DMS53 treated with DMSO at 0.1 percent for 48 hours (cell line): ENCODE measurements around the gene KCNA2.
A peak's percentile ranks its signal among the peaks of the same experiment; 100 is the strongest.

Experiments
- DNase-seq: peaks from one replicate; lab custom pipeline; 2025; ENCODE audit not compliant: unreplicated experiment; lab: John Stamatoyannopoulos, UW

KCNA2 gene

DNA sequence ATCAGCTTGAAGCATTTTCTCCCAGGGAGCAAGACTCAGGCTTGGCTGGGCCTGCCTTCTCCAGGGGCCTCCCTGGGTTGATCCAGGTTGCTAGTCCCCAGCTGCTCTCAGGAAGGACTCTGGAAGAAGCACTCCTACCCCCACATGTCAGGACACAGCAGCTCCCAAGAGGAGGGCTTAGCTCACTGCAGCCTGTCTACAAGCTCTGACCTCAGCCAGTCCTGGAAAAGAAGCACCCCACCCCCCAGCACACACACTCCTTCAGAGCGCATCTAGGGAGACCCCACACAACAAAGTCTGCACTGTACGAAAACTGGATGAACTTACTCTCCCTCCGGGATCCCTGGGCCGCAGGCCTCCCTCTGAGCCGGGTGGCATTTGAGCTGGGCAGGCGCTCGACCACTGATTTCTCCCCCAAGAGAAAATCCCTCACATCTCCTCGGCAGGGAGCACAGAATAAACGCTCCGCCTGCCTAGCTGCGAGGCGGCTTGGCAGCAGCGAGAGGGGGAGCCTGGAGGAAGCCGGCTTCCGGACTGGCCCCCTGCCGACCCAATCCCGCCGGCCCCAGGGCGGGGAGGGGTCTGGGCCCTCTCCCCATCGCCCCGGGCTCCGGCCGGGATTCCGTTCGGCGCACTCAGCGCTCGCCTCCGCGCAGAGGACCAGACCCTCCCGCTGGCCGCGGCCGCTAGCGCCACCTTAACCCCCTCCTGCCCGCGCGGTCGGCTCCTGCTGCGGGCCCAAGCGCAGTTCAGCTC is at the start of gene KCNA2:
Gene KCNA2, minus strand, starts transcription at position 458 of the 756 bp plus-strand sequence. CDS start 1,576 bp downstream, outside the sequence.
- DNase-seq = peak; percentile 40

DNA sequence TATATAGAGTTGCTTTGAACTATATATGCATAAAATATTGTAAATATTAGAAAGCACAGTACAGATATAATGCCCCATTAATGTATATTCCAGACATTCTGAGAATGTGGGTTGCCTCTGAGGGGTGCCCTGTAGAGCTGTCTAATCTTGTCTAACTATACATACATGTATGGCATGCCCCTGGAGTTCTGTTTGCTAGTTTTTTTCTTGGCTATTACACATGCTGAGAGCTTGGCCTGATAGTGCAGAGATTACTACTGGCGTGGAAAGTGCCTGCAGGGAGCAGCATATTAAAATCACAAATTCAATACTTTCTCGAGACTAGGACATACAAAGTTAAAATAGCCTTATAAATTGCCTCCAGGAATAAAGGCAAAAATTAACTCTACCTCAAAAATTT is 44.5 kb upstream of the KCNA2 start:
- DNase-seq = no peak

DNA sequence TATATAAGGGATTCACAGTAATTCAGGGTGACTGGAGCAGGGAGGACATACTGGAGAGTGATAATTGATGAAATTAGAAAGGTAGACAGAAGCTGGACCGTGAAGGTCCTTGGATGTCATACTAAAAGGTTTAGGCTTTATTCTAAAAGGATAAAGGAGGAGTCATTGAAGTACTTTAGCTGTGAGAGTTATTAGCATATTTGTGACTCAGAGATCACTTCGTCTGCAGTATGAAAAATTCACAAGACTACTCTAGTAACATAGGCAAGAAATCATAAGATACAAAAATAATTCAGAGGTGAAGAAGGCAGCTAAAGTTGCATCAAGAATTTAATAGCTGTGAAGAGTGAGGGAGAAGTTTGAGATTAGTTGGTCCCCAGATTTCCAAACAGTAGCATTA is 42.3 kb upstream of the KCNA2 start:
- no peak for DNase-seq

DNA sequence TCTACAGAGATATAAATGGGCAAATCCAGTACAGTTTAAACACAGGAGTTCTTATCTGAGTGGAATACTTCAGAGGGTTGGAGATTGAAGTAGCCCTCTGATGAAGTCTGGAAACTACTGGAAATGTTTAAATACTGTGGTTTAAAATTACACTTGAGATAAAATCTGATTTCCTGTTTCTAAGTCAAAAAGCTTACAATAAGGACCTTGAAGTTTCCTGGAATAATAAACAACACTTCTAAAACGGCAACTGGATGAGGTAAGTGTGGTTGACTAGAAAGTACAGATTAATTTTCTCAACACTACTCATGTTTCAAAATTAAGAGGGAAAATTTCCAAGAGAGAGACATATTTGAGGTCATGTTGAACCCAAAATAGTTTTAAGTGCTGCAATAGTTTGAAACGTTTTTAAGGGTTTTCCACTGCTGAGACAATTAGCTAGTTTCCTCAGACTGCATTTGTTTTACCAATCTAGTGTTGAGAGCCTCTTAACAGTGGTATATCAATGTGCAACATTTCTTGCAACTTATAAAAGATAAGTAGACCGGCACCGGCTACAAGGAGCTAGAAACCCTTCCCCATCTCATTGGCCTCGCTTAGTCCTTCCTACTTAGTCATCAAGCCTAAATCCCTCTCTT is 41.2 kb upstream of the KCNA2 start:
- no peak for DNase-seq

DNA sequence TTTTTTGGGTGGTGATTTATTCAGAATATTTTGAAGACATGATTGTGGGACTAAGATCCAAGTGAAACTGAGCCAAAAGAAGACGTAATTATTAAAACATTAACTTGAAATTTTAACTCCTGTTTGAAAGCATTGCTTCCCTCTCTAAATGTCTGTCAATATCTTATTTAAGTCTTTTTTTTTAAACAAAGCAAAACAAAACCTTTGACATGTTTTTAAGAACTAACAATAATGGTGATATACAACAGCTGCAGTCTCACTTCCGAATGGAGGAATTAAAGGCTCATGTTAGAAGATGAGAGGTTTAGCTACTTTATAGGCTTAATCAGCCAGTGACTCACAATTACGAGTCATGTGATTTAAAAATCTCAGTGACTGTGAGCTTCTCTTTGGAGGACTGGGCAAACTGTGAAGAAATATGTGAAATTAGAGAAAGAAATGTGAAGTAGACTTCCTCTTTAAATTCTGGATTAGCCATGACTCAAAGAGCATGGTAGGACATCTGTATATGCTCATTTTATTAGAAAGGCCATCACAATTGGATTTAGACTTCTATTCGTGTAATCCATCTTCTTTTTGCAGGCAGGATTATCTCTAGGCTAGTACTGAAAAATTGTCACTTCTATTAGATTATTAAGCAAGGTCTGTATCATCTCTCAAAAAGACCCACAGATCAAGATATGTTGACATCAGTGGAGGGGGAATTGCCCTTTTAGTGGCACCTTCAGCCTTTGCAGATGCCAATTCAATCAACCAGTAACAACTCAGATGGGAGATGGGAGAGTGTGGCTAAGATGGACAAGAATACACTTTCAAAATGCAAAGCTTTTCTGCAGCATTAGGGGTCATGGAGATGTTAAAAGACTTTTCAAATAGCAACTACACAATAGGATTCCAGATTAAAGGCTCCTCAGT is 39.9 kb upstream of the KCNA2 start:
- no peak for DNase-seq

DNA sequence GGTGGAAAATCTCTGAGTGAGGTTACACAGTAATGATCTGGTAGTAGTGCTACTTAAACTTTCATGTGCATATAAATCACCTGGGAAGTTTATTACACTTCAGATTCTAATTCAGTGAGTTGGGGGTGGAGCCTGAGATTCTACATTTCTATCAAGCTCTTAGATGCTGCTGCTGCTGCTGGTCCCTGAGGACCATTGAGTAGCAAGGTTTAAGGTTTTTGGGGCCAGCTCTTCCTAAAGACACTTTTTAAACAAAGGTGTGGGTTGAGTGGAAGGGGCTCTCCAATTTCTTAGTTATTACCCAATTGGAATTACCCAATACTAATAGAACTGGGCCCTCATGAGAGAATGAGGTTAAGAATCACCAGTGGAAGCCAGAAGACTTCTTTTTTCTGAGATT is 39.1 kb upstream of the KCNA2 start:
- no peak for DNase-seq

DNA sequence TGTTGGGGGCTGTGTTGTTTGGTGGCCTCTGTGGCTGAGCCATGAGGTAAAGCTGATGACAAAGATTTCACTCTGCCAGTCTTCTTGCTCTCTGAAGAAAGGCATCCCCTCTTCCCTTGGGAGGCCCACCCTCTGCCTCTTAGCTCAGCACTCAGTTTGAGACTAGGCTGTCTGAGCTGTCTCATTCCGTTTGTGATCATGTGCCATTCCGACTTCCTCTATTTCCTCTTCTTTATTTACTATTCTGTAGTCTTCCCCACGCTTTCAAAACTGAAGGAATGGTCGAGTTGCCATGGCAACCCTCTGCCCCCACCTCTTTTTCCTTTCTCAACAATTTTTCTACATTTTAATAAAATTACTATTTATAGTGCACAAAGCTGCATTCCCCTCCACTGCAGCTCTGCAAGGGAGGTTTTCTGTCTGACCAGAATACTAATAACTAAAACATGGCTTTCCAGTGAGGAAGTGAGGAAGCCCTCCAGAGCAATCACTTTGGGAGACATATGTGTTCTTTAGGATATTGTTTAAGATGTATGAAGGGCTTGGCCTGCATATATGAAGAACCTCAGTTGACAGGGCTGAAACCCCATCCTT is 37.8 kb upstream of the KCNA2 start:
- DNase-seq = no peak

DNA sequence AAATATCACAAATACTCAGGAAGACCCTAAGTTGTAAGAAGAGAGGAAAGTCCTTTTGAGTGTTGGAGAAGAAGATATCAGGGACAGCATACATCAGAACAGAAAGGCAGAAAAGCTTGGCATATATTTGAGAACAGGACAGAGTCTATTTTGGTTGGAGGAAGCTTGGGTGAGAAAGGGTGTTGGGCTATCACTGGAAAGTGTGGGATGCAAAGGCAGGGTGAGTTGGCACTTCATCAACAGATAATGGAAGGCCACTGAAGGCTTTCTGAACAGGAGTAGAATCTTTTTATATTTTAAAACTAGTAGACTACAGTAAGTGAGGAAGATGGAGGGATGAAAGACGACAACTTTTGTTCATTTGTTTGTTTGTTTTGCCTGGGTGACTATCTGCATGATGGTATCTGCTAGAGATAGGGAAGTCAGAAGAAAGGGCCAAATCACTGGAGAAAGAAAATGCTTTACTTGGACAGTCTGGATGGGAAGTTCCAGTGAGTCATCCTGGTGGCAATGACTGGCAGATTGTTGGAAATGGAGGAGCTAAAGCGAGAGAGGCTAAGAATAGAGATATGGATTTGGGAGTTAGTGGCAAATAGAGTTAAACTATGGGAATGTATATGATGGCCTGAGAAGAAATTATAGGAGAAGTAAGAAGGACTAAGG is 33.7 kb upstream of the KCNA2 start:
- DNase-seq = no peak

DNA sequence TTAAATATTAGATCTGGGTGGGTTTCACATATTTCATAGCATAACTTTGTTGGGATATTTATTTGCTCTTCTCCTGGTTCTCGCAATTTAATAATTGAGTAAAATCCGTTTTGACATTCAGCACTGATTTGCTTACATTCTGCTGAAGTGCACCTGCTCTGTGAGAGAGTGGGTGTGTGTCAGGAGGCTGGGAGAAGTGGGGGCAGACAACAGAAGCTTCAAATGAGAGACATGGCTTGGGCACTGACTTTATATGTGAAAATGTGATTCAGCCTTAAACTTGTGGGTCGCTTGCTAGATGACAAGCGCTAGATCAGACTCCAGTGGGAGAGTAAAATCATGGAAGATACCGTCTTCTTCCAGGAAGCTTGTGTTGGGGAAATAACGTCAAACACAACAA is 32.4 kb upstream of the KCNA2 start:
- DNase-seq = no peak

DNA sequence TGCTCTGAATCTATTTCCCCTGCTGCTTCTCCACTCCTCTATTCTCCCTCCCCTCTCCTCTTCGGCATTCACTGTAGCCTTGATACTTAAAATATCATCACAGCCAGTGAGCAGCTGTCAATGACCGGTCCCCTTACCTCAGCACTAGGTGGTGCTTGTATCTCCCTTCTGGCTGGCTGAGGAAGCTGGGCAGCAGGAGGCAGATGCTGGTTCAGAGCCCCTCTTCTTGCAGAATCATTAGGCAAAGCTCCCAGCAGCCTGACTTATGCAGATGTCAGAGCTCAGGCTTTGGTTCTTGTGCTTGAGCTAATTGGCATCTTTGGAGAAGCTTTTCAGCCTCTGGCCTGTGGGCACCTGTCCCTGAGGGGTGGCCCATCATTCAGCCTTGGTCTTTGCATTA is 31.9 kb upstream of the KCNA2 start:
- DNase-seq = no peak

DNA sequence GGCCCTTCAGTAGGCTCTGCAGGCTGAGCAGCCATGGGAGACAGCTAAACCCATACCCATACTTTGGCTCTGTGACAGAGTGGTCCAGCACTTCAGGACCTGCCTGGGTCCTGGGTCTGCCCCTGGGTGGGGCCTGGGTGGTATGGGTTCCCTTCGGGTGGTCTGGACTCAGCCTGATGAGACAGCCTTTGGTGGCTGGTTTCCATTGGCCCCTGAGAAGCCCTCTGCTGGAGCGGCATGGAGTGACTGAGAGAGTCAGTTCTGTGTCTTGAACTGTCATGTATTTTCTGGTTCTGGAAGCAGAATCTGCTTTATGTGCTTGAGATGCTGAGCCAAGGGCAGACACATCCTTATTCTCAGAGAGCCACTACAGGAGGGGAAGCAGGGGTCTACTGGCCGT is 31.3 kb upstream of the KCNA2 start:
- DNase-seq = no peak

DNA sequence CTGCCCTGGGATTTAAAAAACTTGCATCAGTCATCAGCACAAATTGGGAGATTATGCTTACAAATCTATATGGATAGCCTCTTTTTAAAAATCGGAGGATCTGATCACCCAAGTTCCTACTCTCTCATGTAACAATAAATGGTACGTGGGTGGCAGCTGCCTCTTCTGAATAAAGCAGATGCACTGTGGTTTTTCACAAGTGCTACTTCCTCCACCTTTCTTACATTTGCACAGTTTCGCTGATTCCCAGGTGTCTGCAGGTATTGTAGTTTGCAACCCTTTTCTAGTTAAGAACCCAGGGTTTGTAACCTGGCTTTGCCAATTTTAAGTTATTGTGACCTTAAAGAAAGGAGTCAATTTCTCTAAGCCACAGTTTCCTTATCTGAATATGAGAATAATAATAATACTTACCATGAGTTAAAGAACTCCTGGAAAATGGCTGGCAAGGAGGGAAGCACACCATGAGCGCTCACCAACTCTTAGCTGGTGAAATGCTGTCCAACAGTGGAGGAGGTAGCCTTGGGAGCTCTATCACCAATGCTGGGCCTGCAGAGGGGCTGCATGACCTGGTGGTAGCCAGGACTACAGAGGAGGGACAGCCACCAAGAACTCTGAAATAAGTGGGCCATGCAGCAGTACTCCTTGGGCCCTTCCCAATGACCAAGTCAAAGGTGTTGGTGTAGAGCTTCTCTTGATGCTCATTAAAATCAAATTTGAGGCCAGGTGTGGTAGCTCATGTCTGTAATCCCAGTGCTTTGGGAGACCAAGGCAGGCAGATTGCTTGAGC is 30.2 kb upstream of the KCNA2 start:
- DNase-seq = no peak

DNA sequence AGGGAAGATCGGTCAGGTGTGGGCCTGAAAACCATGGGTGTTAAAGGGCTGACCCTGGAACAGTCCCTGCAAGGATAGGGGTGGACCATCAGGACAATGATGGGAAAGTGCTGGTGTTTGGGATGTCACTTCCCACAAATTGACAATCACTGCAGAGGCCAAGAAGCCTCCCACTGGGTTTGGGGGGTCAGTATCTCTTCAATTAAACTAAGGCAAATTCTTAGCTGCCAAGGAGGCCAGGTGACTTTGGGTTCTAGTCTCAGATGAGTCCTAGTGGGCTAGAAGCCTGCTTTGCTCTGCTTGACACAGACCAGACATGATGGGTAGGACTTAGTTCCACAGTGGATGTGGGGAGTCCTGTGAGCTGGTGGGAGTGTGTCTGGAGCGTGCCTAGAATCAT is 29.3 kb upstream of the KCNA2 start:
- no peak for DNase-seq

DNA sequence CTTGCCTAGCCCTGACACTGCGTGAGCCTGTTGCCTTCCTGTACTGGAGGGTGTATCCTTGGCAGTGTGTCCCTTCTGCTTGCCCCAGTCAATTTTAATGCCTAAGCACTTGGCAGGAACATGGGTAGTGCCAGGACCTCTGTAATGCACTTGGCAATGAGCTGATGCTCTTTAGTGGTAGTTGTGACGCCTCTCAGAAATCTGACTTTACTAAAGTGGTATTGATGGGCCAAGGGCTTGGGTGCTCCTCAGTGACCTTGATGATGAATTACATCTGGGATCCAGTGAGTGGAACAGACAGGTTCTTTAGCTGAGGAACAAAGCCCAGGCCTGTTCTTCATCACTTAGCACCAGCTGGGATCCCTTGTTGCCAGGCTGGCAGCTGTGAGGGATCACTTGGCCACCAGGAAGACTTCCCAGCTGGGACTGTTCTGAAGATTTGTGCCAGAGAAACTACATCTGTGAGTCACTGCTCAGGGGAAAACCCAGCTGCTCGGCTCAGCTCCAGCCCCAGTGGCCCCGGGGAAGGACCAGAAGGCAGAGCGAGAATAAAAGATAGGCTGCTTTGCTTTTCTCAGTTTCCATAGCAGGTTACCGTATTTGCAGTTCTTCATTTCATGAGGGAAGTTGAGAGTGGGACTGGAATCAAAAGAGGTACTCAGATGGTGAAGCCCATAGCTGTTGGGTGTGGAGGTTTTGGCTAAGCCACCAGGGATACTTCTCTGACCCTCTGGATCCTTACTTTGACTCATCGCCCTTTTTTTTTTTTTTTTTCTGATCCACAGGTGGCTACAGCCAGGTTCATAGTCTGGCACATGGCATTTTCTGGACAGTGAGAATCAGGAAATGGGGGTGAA is 28.5 kb upstream of the KCNA2 start:
- DNase-seq = no peak

DNA sequence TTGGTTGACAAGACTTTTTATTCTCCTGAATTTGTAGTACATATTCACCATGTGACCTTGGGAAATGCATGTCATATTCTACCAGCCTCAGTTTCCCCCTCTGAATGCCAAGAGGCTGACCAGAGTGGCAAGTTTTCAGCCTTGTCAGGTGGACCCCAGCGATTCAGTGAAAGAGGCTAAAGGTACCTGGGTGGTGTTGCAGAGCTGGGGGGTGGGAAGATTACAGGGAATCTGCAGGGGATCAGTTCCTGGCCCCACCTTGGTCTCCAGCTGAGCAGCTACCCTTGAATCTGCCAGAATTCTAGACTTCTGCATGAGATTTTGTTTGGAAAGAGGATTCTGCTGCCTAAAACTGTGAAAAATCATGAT is 27.9 kb upstream of the KCNA2 start:
- DNase-seq = no peak

DNA sequence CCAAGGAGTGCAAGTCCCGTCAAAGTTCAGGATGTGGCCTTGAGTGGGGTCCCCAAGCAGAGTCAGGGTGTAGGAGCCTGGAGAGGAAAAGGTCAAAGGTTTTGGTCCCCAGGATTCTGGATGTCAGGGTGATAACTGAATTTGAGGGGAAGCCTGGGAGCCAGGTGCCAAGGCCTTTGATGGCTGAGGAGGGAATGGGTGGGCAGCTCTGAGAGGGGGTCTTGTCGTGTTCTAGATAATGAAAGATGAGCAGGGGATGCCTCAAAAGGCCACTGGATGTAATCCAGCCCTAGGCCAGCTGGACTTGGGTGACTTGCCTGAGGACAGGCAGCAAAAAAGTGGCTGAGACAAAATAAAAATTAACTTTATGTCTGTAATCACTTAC is 27.5 kb upstream of the KCNA2 start:
- no peak for DNase-seq

DNA sequence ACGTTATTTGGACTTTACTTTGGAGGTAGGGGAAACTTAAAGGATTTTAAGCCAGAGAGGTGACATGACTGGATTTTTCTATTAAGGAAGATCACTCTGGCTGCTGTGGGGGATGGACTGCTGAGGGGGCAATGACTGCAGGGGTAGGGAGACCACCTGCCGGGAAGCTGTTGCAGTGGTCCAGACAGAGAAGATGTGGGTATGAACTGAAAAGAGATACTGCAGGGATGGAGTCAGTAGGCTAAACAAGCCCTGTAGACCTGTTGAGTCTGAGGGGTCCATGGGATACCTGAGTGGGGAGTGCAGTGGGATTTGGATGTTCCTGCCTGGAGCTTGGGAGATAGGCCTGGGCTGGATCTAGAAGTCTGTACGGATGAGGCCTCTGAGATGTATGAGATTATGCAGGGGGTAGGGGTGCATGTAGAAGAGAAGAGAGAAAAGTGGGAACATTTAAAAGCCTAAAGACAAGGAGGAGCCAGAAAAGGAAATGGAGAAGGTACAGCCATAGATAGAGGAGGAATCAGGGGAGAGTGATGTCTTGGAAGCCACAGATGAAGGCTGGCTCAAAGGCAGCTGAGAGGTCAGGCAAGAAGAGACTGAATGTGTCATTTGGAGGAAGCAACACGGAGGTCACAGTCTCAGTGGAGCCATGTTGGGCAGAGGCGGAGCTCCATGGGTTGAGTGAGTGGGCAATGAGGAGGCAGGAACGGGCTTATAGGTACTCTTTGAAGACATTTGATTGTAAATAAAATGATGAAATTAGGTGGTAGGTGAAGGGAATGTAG is 25.9 kb upstream of the KCNA2 start:
- DNase-seq = no peak

DNA sequence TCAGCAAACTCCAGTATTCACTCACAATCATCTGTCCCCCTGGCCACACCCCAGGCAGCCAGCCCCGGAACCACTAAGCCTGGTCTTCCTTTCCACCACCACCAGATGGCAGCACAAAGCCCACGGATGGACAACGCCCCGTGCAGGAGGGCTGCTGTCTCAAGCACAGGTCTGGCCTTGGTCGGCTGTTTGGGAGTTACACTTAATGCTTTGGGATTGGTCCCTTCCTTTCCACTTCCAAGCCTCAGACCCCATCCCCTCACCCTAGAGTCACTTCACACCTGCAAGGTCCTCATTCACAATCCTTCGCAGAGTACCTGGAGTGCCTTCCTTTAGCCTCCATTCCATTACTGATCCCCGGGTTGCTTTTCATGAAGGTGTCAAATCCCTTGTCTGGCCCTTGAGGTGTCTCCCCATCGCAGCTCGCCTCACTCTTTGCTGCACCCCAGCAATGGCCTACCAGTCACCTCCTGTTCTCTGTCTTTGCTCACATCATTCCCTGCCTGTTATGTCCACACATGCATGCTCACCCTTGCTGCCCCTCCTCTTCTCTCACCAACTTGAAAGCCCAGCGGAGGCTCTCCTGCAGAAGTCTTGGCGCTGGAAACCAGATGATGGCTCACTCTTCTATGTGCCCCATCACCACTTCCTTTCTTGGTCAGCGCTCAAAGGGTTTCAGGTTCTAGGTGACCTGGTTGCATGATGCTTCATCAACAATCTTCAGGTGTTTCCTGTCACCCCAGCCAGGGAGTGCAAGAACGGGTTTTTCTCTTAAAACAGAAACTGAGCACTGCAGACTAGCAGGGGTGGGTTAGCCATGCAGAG is 24.9 kb upstream of the KCNA2 start:
- peak; percentile 51 for DNase-seq
